HL-60/S4 (cell line): ENCODE results near the gene RNPEP.
"Not testable (repeated sequence)": the region's sequence is repeated elsewhere in the genome, so short reads cannot be mapped to it uniquely, and the experiment has no call there.

Experiments used
- in situ Hi-C: fragments of 300-500 bp; cut with MboI; formaldehyde crosslinking; loops from 2 replicates; pipeline ENCODE4 v1.14.3; 2022; ENCODE audit warnings: low sequenced_read_pairs

The RNPEP gene

DNA sequence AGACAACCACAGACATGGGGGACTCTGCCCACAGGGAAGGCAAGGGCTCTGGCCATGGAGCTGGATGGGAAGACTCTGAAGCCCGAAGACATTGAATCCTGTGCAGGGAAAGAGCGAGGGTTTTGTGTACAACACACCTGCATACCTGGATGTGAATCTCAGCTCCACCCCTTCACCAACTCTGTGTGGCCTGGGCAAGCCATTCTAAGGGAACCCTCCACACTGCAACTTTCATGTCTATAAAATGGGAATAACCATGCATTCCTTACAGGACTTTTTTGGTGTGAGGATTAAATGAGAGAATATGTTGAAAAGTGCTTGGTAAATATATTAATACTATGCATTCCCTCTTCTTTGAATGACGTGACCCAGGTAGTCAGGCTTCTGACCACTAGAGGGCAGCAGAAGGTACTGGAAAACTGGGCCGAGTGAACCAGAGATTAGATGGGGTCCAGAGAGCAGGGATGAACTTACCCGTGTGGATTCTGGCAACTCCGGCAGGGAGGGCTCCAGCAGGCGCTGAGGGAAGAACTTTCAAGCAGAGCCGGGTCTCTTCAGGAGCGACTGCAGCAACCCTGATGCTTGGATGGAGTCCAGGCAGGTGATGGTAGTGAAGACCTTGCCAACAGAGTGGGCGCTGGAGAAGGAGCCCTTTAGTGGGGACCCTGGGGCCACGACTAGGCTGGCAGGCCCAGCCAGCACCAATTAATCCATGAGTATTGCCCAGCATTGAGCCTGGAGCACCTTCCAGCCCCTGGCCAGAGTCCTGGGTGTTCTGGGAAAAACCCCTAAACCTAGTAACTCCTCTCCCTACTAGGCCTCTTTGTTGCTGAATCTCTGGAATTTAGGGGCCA is 27.1 kb downstream of the RNPEP start:
- in situ Hi-C loops: loop anchor here (5.0 kb wide), 1 partner anchor 113 kb away; the partner anchor contains the start of gene GPR37L1

DNA sequence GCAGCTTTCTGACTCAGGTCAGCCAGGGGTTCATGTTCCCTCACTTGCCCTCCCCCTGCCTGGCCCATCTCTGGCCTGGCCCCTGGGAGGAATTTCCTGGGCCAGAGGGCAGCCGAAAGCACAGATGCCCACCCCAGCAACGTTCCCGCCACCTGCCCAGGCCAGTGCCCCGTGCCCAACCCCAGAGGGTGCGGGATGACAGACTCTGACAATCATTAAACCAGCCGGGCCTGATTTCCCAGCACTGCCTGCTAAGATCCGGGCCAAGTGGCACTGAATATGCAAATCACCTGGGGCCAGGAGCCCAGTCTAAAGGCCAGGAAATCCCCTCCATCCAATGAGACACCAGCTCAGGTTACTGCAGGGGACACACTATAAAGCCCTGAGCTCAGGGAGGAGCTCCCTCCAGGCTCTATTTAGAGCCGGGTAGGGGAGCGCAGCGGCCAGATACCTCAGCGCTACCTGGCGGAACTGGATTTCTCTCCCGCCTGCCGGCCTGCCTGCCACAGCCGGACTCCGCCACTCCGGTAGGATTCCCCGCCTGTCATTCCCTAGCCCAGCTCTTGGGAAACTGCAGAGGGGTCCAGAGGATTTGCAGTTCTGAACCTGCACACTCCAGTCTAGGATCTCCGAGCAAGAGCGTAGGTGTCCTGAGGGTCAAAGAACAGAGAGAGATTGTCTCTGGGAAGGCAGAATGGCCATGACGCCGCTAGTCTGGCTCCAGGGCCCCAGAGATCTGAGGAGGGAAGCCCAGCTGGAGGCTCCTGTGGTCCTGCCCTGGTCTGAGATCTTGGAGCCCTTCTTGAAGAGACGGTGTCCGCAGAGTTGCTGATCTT is 27.9 kb downstream of the RNPEP start, which contains the start of gene ELF3:
ELF3 (plus strand) TSS at position 408 of the 836 bp plus-strand sequence. CDS start 550 bp downstream, outside the sequence.
- in situ Hi-C loops: no loop called here

DNA sequence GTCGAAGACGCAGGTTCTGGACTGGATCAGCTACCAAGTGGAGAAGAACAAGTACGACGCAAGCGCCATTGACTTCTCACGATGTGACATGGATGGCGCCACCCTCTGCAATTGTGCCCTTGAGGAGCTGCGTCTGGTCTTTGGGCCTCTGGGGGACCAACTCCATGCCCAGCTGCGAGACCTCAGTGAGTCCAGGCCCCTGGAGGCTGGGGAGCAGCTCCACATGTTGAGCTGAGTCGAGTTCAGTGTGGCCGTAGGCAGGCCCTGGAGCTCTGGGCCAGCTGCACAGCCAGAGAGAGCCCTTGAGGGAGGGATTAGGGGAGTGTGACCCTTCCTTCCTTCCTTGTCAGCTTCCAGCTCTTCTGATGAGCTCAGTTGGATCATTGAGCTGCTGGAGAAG is 29.5 kb downstream of the RNPEP start:
- in situ Hi-C loops: no loop called here

- in situ Hi-C loops: no loop called here
Measured at GRCh38 chr1:202012544-202013478, 30.4 kb downstream of the RNPEP start.

DNA sequence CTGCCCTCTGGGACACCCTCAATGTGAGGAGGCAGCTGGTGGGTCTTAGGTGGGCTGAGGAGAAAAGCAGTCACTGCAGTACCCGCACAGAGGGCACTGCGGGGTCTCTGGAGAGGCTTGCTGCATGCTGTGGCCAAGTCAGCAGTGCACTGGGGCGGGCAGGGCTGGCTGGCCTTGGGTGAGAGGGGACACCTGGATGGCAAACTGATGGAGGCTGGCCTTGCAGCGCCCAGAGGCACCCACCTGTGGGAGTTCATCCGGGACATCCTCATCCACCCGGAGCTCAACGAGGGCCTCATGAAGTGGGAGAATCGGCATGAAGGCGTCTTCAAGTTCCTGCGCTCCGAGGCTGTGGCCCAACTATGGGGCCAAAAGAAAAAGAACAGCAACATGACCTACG is 31.2 kb downstream of the RNPEP start:
- in situ Hi-C loops: no loop called here

GRCh38 chr1:202014060-202014459 is 31.6 kb downstream of the RNPEP start:
- in situ Hi-C loops: no loop called here

DNA sequence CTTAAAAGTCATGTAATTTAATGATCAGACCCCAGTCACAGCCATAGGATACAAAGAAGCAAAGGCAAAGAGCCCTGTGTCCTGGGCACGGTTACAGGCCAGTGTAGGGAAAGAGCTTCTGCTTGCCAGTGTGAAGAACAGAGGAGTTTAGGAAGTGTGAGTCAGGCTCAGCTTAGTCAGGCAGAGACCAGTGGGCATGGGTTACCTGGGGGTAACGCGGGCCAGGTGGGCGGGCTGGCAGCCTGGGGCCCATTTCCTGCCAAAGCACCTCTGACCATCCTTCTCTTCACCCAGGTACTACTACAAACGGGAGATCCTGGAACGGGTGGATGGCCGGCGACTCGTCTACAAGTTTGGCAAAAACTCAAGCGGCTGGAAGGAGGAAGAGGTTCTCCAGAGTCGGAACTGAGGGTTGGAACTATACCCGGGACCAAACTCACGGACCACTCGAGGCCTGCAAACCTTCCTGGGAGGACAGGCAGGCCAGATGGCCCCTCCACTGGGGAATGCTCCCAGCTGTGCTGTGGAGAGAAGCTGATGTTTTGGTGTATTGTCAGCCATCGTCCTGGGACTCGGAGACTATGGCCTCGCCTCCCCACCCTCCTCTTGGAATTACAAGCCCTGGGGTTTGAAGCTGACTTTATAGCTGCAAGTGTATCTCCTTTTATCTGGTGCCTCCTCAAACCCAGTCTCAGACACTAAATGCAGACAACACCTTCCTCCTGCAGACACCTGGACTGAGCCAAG is 32.6 kb downstream of the RNPEP start:
- in situ Hi-C loops: no loop called here

DNA sequence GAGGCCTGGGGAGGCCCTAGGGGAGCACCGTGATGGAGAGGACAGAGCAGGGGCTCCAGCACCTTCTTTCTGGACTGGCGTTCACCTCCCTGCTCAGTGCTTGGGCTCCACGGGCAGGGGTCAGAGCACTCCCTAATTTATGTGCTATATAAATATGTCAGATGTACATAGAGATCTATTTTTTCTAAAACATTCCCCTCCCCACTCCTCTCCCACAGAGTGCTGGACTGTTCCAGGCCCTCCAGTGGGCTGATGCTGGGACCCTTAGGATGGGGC is 33.2 kb downstream of the RNPEP start:
- in situ Hi-C loops: no loop called here

- in situ Hi-C loops: no loop called here
Measured at GRCh38 chr1:202016022-202016810, 33.8 kb downstream of the RNPEP start.

- in situ Hi-C loops: no loop called here
Measured at GRCh38 chr1:202016811-202017748, 34.6 kb downstream of the RNPEP start.

- in situ Hi-C loops: no loop called here
Measured at GRCh38 chr1:202017749-202018467, 35.5 kb downstream of the RNPEP start.

GRCh38 chr1:202018468-202019234 is 36.2 kb downstream of the RNPEP start:
- in situ Hi-C loops: no loop called here

GRCh38 chr1:202019235-202019558 is 36.7 kb downstream of the RNPEP start:
- in situ Hi-C loops: not testable (repeated sequence)

GRCh38 chr1:202023001-202023433 is 40.6 kb downstream of the RNPEP start:
- in situ Hi-C loops: no loop called here

- in situ Hi-C loops: no loop called here
Measured at GRCh38 chr1:202029171-202029665, 46.8 kb downstream of the RNPEP start.

DNA sequence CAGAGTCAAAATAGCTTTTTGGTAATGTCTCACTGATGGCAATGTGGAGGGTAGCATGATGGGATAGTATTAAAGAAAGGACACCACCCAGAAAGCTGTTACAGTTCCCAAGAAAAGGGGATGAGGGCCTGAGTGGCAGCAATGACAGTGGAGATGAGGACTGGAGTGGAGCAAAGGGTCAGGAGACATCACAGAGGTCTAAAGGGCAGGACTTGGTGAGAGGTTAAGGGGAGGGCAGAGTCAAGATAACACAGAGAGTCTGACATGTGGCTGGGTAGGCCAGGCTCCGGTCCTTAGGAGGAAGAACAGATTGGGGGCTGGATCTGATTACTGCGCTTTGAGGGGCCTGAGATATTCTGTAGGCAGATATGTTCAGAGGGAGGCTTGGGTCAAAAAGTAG is 47.3 kb downstream of the RNPEP start:
- in situ Hi-C loops: no loop called here

- in situ Hi-C loops: no loop called here
Measured at GRCh38 chr1:202031796-202032195, 49.3 kb downstream of the RNPEP start.
